ENCODE data around the gene MSH6.

DNA sequence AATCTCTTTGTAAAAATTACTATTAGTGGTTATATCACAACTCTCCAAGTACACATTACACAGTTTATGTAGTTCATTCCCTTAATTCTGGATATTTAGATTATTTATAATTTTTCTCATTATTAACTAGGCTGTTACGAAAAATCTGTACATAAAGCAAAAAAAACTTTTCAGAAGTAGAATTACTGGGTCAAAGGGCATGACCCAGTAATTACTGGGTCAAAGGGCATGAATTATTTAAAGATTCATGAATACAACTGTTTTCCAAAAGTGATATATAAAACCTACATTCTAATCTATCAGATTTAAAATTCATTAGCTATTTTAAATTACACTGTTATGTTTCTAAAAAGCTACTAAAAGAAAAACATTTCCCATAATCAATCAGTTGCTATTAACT, 55.3 kb downstream of the MSH6 start:
- TF ChIP-seq, protein P1, sequence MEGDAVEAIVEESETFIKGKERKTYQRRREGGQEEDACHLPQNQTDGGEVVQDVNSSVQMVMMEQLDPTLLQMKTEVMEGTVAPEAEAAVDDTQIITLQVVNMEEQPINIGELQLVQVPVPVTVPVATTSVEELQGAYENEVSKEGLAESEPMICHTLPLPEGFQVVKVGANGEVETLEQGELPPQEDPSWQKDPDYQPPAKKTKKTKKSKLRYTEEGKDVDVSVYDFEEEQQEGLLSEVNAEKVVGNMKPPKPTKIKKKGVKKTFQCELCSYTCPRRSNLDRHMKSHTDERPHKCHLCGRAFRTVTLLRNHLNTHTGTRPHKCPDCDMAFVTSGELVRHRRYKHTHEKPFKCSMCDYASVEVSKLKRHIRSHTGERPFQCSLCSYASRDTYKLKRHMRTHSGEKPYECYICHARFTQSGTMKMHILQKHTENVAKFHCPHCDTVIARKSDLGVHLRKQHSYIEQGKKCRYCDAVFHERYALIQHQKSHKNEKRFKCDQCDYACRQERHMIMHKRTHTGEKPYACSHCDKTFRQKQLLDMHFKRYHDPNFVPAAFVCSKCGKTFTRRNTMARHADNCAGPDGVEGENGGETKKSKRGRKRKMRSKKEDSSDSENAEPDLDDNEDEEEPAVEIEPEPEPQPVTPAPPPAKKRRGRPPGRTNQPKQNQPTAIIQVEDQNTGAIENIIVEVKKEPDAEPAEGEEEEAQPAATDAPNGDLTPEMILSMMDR (IDR thresholded peaks at IDR 0.05; ENCODE audit: insufficient read depth, low read length), result no peak
- TF ChIP-seq POLR2AphosphoS5 (IDR thresholded peaks at IDR 0.05; ENCODE audit: low read depth), result no peak

Data from HL-60 (cell line).